Thyroid gland (tissue), 4 donors: ENCODE data around the gene ZNF567. TPM values are rescaled to one million over a fixed set of nuclear protein-coding genes. Genes with fewer than 3 reads are reported as not detected.

ENCODE experiments used
- DNase-seq, 2 donors: peaks; one replicate each; pipeline ENCODE4 v3.0.0-alpha.2; 2019
- H3K27ac ChIP-seq, 3 donors: fragments of 200-600 bp; sonication (generic); 1 replicate in 2 of 3; 2 replicates in 1 of 3; pipeline ENCODE4 v1.5.1; 2016 to 2019; ENCODE audit warnings: mild to moderate bottlenecking in 1 of 3, moderate library complexity in 1 of 3
- H3K27me3 ChIP-seq: fragments of 200-600 bp; sonication (generic); one replicate; pipeline ENCODE4 v1.5.1; 2019
- H3K36me3 ChIP-seq, 2 donors: fragments of 200-600 bp; sonication (generic); one replicate each; pipeline ENCODE4 v1.5.1; 2016 to 2019
- H3K4me1 ChIP-seq, 2 donors: fragments of 200-600 bp; sonication (generic); one replicate each; pipeline ENCODE4 v1.5.1; 2017 to 2019
- H3K4me3 ChIP-seq, 3 donors: fragments of 200-600 bp; sonication (generic); replicated peaks in 1 of 3; 1 replicate in 2 of 3; 2 replicates in 1 of 3; pipeline ENCODE4 v1.5.1; 2016; ENCODE audit warnings: mild to moderate bottlenecking in 1 of 3
- H3K9me3 ChIP-seq: fragments of 200-600 bp; sonication (generic); one replicate; pipeline ENCODE4 v1.5.1; 2017
- POLR2A ChIP-seq, 2 donors: fragments of 450-650 bp; IDR thresholded peaks; one replicate each; pipeline ENCODE4 v1.6.1; 2017; ENCODE audit warnings: antibody characterized with exemption in 2 of 2, mild to moderate bottlenecking in 2 of 2, moderate library complexity in 1 of 2
- WGBS, 2 donors: methylation state at CpG; one replicate each; pipeline ENCODE4 v1.1.5; 2017; 5-methylcytosine and 5-hydroxymethylcytosine counted together
- intact Hi-C: fragments of 100-400 bp; cut with DNase I; formaldehyde crosslinking; loops from one replicate; pipeline ENCODE4 v1.15.1; 2023
- total RNA-seq, 4 donors: library from RNA; depleted of rRNA; stranded (reverse); fragments of >200 nt; gene quantifications; one replicate each; pipeline ENCODE4 v1.2.3, GENCODE V29; 2016
- TF ChIP-seq, protein P1 (sequence below), 6 experiments: fragments of 200-600 bp in 3 of 6; fragments of 450-650 bp in 3 of 6; sonication (generic) in 3 of 6; IDR thresholded peaks; one replicate each; pipeline ENCODE4 v1.5.1; 2016 to 2019; ENCODE audit warnings: antibody characterized with exemption in 6 of 6, mild to moderate bottlenecking in 2 of 6, inconsistent platforms in 1 of 6, moderate library complexity in 1 of 6

ZNF567 gene
- total RNA-seq, 4 donors from 2014 or later = 8.0 to 27.9 (median 14.3) TPM

- no peaks in the 10 kb centered on the region for H3K27me3 ChIP-seq
- no peak overlapping the region for H3K4me3 ChIP-seq
- no peak for DNase-seq
- intact Hi-C loops = loop anchor here (2.0 kb wide), 1 partner anchor 19 kb away; the partner anchor contains the start of gene ZNF461
- TF ChIP-seq POLR2A (IDR thresholded peaks at IDR 0.05) = no peak
- TF ChIP-seq, protein P1, sequence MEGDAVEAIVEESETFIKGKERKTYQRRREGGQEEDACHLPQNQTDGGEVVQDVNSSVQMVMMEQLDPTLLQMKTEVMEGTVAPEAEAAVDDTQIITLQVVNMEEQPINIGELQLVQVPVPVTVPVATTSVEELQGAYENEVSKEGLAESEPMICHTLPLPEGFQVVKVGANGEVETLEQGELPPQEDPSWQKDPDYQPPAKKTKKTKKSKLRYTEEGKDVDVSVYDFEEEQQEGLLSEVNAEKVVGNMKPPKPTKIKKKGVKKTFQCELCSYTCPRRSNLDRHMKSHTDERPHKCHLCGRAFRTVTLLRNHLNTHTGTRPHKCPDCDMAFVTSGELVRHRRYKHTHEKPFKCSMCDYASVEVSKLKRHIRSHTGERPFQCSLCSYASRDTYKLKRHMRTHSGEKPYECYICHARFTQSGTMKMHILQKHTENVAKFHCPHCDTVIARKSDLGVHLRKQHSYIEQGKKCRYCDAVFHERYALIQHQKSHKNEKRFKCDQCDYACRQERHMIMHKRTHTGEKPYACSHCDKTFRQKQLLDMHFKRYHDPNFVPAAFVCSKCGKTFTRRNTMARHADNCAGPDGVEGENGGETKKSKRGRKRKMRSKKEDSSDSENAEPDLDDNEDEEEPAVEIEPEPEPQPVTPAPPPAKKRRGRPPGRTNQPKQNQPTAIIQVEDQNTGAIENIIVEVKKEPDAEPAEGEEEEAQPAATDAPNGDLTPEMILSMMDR (IDR thresholded peaks at IDR 0.05) = no peak
- H3K4me1 ChIP-seq = peaks cover 12 to 15% of the 10 kb centered on the region in 2 donors
- H3K36me3 ChIP-seq = peaks cover 7 to 16% of the 10 kb centered on the region in 2 donors
- WGBS, 2 donors = 91 to 94% methylated on average over 2 of the region's 2 CpGs
- no peak overlapping the region for H3K27ac ChIP-seq
- H3K9me3 ChIP-seq = no peaks in the 10 kb centered on the region
These were observed 1.6 kb upstream of the ZNF567 start for GRCh38 chr19:36685835-36686234.

- H3K27me3 ChIP-seq = no peaks in the 10 kb centered on the region
- intact Hi-C loops = no loop called here
- peak; percentile 38 for DNase-seq
- WGBS, 2 donors = 7 to 8% methylated on average over 19 to 20 of the region's 20 CpGs
- peak overlapping the region in 1 of 3 donors; percentile 34 for H3K27ac ChIP-seq
- H3K9me3 ChIP-seq = no peaks in the 10 kb centered on the region
- peaks cover 12 to 15% of the 10 kb centered on the region in 2 donors for H3K4me1 ChIP-seq
- H3K36me3 ChIP-seq = peaks cover 7 to 21% of the 10 kb centered on the region in 2 donors
- peak overlapping the region; percentile 49 to 72 (median 67) for H3K4me3 ChIP-seq
- TF ChIP-seq, protein P1 (IDR thresholded peaks at IDR 0.05) = no peak
- TF ChIP-seq POLR2A (IDR thresholded peaks at IDR 0.05) = no peak
These were observed 823 bp upstream of the ZNF567 start for GRCh38 chr19:36686365-36687213.

DNA sequence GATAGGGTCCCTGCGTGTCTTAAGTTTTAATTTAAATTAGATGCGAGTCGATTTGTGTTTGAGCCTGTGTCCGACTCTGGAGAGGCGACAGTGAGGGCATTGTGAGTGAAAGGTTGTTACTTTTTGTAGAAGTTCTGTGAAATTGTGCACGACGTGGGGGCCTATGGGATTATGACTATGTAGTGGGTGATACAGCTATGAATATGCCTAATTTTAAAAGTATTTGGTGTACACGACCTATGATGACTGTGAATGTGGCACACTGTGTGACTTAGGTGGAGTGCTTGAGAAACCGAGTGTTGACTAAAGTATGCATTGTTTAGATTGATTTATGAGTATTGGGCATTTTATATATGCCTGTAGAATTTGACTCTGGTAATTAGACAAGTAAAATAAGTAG lies 646 bp downstream of the ZNF567 start:
- peaks cover 17 to 36% of the 10 kb centered on the region in 2 donors for H3K36me3 ChIP-seq
- 6 to 9% methylated on average over 9 of the region's 9 CpGs for WGBS, 2 donors

DNA sequence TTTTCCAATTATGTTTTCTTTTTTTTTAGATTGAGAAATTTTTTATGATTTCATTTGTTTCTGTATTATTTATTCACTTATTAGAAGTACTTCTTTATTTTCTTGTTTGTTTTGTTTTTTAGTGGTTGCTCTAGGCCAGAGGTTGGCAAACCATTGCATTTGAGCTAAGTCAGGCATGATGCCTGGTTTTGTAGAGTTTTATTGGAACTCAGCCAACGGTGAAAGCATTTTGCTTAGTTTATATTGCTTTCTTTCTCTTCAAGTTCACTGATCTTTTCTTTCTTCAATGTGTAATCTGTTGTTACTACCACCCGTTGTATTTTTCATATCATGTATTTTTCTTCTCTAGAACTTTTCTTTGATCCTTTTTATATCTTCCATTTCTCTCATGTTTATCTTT lies 19.7 kb downstream of the ZNF567 start:
- Histone ChIP-seq H3K4me3 (no peak overlapping the region), H3K4me1 (no peaks in the 10 kb centered on the region), H3K27ac (no peak overlapping the region), H3K27me3 (no peaks in the 10 kb centered on the region), H3K36me3 (peaks cover 14 to 23% of the 10 kb centered on the region in 2 donors), H3K9me3 (peaks cover 5% of the 10 kb centered on the region)
- intact Hi-C loops = no loop called here
- WGBS, 2 donors = 94 to 96% methylated on average over 1 to 2 of the region's 2 CpGs
- no peak for DNase-seq
- TF ChIP-seq, protein P1 (IDR thresholded peaks at IDR 0.05) = no peak
- TF ChIP-seq POLR2A (IDR thresholded peaks at IDR 0.05) = no peak

More for the DNA sequence above, 646 bp downstream of the ZNF567 start:
- Histone ChIP-seq H3K27me3 (no peaks in the 10 kb centered on the region), H3K4me1 (peaks cover 12 to 15% of the 10 kb centered on the region in 2 donors), H3K27ac (no peak overlapping the region), H3K4me3 (peak overlapping the region; percentile 51 to 72 (median 67)), H3K9me3 (no peaks in the 10 kb centered on the region)
- no peak for DNase-seq
- intact Hi-C loops = no loop called here
- TF ChIP-seq, protein P1 (IDR thresholded peaks at IDR 0.05) = no peak
- no peak for TF ChIP-seq POLR2A (IDR thresholded peaks at IDR 0.05)

DNA sequence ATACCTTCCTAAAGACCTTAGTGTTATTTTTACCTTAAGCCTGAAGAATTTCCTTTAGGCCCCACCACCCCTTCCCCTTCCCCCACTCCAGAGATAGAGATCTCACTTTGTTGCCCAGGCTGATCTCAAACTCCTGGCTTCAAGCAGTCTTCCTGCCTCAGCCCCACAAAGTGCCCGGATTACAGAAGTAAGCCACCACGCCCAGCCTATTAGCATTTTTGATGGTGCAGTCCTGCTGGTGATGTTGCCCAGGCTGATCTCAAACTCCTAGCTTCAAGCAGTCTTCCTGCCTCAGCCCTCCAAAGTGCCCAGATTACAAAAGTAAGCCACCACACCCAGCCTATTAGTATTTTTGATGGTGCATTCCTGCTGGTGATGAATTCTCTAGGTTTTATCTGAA lies 22.0 kb downstream of the ZNF567 start:
- DNase-seq = no peak
- Histone ChIP-seq H3K36me3 (peaks cover 37 to 45% of the 10 kb centered on the region in 2 donors), H3K4me3 (no peak overlapping the region), H3K27me3 (no peaks in the 10 kb centered on the region), H3K4me1 (no peaks in the 10 kb centered on the region), H3K9me3 (peaks cover 5% of the 10 kb centered on the region), H3K27ac (no peak overlapping the region)
- TF ChIP-seq, protein P1 (IDR thresholded peaks at IDR 0.05) = no peak
- TF ChIP-seq POLR2A (IDR thresholded peaks at IDR 0.05) = no peak
- intact Hi-C loops = no loop called here
- WGBS, 2 donors = 71 to 77% methylated on average over 2 of the region's 2 CpGs
